HG03469 (cell line): ENCODE data around the gene ASXL1.

Experiments used
- ATAC-seq: cut with Tn5 transposase; IDR thresholded peaks from one replicate; pipeline ENCODE4 v1.9.1; 2021; ENCODE audit warnings: mild to moderate bottlenecking, moderate library complexity, moderate number of reproducible peaks; ENCODE audit not compliant: unreplicated experiment

ASXL1 gene

DNA sequence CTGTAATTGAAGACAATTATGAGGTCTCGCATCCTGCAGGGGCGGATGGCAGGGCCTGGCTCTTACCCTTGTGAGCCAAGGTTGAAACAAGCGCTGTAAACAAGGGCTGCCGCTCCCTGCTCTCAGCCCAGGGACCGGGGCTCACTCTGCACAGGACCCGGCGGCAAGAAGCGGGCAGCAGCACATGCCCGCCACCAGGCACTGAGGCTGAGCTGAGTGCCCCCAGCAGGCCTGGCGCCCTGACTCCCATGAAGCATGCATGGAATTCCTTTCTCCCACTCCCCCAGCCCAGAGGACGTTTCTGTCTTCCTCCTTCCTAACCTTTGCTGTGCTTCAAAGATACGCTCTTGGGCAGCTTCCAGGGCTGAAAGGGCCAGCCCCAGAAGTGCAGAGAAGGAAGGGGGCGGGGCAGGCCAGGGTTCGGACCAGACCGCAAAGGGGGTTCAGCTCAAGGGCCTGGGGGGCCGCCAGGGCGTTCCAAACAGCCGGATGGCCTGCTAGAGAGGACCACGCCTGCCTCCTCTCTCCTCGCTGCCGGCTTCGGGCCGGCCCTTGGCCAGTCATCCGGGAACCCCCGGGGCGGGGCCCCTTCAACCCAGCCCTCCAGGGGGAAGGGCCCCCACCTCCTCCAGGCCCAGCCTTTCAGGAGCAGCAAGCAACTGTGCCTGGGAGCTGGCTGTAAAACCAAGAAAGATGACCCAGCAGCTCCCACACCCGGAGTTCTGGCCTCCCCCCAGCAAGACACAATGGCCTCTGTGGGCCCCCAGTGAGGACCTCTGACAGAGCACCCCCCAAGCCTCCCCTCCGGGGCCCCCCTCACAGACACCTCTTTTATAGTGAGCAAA is 117.1 kb downstream of the ASXL1 start:
- ATAC-seq: no peak

DNA sequence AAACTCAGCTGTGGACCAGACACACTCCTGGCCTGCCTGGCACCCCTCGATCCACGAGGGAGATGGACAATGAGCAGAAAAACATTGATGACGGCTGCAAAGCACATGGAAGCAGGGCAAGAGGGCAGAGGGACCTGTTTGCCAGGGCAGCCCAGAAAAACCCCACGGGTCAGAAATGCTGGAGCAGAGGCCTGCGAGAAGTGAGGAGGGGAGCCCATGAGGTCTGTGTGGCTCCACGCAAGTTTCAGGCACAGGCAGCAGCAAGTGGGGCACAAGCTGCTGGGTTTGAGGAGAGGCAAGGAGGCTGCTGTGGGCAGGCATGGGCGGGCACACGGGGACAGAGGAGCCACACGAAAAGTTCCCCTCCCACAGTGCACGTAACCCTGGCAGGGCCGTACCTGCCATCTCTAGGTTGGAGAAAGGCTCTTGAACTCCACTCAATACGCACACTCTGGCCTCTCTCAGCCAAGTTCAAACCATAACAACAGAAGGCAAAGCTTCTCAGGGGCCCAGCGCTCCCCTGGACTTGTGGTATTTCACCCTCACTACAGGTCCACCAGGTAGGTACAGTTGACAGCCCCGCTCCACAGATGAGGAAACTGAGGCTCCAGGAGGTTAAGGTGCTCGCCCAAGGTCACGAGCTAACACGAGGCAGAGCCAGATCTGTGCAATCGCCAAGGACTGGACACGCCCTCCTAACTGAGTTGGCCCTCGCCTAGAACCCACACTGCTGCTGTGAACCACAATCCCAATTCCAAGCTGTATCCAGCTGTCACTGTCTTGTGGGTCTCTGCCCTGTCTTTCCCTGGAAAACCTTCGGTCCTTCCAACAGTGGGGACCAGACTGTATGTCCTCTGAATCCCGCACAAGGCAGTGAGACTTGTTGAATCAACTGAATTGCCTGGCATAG is 118.8 kb downstream of the ASXL1 start:
- ATAC-seq: no peak

GRCh38 chr20:32477594-32478512 is 119.7 kb downstream of the ASXL1 start:
- ATAC-seq: no peak

GRCh38 chr20:32478576-32478975 is 120.4 kb downstream of the ASXL1 start:
- ATAC-seq: no peak

- no peak for ATAC-seq
These were observed 120.9 kb downstream of the ASXL1 start for GRCh38 chr20:32479012-32479411.

GRCh38 chr20:32479697-32480171 is 121.6 kb downstream of the ASXL1 start:
- no peak for ATAC-seq

GRCh38 chr20:32480371-32481241 is 122.5 kb downstream of the ASXL1 start:
- no peak for ATAC-seq

DNA sequence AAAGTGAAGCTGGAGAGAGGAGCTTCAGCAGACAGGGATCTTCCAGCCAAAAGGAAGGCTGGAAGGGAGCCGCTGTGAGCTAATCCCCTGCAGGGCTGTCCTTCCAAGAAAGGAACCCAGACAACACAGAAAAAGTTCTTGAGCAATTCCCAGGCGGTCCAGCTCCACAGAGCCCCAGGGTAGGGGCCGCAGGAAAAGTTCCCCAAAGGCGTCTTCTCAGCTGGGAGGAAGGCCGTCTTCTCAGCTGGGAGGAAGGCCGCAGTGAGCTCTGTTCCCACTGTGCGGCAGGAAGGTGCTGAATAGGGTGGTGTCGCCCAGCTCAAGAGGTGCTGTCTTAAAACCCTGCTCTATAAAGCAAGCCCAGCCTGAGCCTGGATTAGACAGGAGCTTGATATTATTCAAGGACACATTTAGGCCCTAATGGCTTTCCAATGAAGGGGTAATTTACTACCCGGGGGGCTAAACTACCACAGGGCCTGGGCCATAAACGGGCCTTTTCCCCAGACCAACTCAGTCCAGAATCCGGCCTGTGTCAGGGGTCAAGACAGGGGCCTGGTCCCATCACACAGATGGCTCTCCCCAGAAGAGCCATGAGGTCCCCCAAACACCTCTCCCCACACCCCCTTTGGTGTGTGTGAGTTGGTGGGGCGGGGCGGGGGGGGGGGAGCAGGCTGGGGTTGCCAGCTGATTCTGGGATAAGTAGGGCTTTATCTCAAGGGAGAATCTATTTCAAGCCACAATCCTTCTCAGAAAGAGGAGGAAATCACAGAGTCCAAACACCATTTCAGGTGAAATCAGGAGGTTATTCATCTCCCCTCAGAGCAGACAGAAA is 123.4 kb downstream of the ASXL1 start:
- no peak for ATAC-seq

DNA sequence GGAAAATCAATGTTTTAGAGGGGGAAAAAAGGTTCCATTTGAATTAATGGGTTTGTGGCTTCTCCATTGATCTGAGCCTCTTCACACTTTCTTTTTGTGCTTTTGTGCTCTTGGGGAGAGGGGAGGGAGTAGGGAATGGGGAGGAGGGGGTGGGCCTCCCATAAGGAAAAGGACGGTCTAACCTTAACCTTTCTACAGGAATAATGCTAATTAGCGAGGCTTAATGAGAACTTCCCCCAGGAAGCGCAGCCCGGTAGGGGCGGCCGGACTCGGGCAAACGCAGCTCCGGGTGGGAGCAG is 124.0 kb downstream of the ASXL1 start:
- no peak for ATAC-seq

- no peak for ATAC-seq
These were observed 124.5 kb downstream of the ASXL1 start for GRCh38 chr20:32482442-32483261.

GRCh38 chr20:32483351-32484224 is 125.5 kb downstream of the ASXL1 start:
- ATAC-seq: no peak

DNA sequence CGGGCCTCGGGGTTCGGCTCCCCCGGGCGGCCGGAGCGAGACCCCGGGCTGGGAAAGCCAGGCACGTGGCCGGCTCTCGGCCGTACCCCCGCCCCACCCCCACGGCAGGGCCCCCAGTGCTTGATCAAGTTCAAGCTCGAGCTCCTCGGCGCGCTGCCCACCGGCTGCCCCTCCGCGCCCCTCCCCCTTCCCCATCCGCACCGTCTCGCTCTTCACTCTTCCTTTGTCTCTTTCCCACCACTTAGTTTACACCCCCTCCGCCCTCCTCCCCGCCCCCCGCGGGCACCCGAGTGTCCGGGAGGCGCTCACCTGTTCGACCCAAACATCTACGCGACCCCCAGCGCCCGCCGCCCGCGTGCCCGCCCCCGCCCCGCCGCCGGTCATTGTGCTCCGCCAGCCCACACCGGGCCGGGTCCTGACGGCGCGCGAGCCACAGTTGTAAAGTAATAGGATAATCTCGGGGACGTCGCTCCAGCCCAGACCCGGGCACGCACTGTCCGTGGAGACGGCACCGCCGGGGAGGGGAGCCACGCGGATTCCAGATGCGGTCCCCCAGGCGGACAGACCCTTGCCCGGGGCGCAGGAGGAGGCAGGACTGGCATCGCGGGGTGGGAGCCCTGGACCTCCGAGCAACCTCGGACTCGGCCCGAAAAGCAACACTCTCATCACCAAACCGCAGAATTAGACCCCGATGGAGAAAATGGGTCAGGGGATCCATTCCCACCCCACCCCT is 126.3 kb downstream of the ASXL1 start:
- ATAC-seq: no peak

DNA sequence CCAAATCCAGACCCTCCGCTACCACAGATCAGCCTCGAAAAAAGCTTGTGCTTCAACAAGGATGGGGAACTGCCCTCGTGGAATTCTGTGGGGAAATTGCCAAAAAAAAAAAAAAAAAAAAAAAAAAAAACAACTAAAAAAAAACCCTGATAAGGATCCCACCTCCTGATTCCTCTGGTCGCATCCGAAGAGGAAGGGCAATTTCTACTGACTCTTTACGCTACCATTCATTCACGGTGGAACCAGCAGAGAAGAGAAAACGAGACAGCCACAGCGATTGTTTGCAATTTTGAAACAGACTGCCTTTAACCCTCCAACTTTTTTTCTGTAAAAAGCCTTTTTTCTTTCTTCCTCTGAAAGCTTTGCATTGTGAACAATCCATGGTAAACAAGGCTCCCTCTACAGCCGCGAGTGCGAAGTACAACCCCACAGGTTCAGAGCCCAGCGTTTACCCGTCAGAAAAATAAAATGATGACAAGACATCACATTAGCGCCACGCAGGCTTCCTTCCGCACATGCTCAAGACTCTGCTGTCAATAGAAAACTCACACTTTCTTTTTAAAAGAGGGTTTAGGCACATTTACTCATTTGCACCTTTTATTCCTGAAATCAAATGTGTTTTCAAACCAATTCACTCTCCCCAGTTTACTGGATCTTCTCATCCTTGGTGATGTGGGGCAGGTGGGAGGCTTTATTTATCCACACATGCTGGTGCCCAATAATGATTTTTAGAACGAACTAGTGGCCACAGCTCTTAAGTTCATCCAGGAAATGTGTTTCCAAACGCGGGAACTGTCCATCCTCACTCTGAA is 127.0 kb downstream of the ASXL1 start:
- no peak for ATAC-seq

DNA sequence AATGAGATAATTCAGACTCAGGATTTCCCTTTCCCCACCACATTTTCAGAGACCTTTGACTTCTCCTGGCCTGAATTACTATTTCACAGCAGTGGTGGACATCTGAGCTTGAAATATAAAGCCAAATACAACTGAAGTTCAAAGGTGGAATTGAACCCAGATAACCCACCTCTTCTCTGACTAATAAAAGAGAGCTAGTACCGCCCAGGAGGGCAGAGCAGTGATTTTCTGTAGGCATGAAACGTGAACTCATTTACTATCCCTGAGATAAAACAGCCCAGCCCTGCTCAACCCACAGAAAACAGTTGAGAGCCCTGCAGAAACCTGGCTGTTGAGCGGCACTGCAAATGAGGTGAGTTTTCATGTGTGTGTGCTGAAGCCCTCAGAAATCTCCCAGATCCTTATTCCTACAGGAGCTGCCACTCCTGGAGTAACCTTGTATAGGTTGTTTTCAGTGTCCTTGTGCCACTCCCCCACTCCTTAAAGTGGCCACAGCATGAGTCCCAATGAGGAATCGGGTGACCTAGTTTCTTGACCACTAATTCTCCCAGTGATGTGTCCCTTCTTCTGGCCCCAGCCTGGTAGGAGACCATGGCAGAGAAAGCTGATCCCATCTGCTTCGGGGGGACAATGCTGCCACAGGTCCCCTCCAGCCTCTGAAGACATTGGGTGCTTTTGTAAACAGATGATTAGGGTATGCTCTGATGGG is 127.8 kb downstream of the ASXL1 start:
- no peak for ATAC-seq

- no peak for ATAC-seq
These were observed 129.2 kb downstream of the ASXL1 start for GRCh38 chr20:32487381-32487780.
